K562 (cell line): ENCODE measurements around the gene GPC2. TPM values are rescaled to one million over a fixed set of nuclear protein-coding genes. Genes with fewer than 3 reads are reported as not detected.

Experiments used
- ATF1 ChIP-seq, 2 experiments: fragments of 450-650 bp in 1 of 2; IDR thresholded peaks; 2 replicates each; pipeline ENCODE4 v1.6.1; 2016; ENCODE audit warnings: missing compliant biosample characterization in 1 of 2, missing genetic modification characterization in 1 of 2
- ZNF696 ChIP-seq: fragments of 250-450 bp; sonication (Bioruptor Pico); conservative IDR thresholded peaks from 2 replicates; pipeline ENCODE4 v1.4.0; 2020; ENCODE audit warnings: mild to moderate bottlenecking, moderate library complexity
- polyA plus RNA-seq, 8 experiments: library from polyadenylated mRNA; depleted of rRNA in 4 of 8; stranded (reverse) in 5 of 8; unstranded in 3 of 8; fragments of >200 nt; fragmentation: Nextera tagmentation in 2 of 8; fragmentation: Illumina TruSeq in 1 of 8; extraction: Ambion mirVana in 2 of 8; extraction: Trizol in 1 of 8; gene quantifications; 2 replicates each; pipeline versions ENCODE4 v1.2.1 to v1.2.3, GENCODE V29; 2011 to 2014; ENCODE audit warnings: inconsistent platforms in 1 of 8, missing spikeins in 1 of 8
- total RNA-seq, 7 experiments: library from RNA; depleted of rRNA in 6 of 7; stranded (reverse); fragments of >200 nt in 6 of 7; fragmentation: Illumina TruSeq in 2 of 7; extraction: Trizol in 2 of 7; gene quantifications; 2 replicates each; pipeline versions ENCODE4 v1.2.1 to v1.2.3, GENCODE V29; 2011 to 2021; ENCODE audit warnings: low replicate concordance in 1 of 7
- TF ChIP-seq, protein P1 (sequence below): fragments of 200-800 bp; sonication (Bioruptor generic); IDR thresholded peaks from 2 replicates; pipeline ENCODE4 v1.6.1; 2016; ENCODE audit warnings: missing genetic modification characterization, missing compliant biosample characterization
- TF ChIP-seq, protein P2 (sequence below): sonication (generic); formaldehyde crosslinking; IDR thresholded peaks from 2 replicates; pipeline ENCODE4 v1.8.0; 2022; ENCODE audit warnings: mild to moderate bottlenecking, missing genetic modification reagents
- TF ChIP-seq, protein P3 (sequence below): fragments of 250-450 bp; sonication (Bioruptor Pico); IDR thresholded peaks from 2 replicates; pipeline ENCODE4 v1.4.0; 2020; ENCODE audit warnings: mild to moderate bottlenecking, moderate library complexity

The GPC2 gene
- total and polyA plus RNA-seq, 9 of the 15 experiments (the other 6 are each of a cell fraction or from before 2014, with no cell fraction given): 0.06 to 7.7 (median 1.4) TPM; not detected in 1

DNA sequence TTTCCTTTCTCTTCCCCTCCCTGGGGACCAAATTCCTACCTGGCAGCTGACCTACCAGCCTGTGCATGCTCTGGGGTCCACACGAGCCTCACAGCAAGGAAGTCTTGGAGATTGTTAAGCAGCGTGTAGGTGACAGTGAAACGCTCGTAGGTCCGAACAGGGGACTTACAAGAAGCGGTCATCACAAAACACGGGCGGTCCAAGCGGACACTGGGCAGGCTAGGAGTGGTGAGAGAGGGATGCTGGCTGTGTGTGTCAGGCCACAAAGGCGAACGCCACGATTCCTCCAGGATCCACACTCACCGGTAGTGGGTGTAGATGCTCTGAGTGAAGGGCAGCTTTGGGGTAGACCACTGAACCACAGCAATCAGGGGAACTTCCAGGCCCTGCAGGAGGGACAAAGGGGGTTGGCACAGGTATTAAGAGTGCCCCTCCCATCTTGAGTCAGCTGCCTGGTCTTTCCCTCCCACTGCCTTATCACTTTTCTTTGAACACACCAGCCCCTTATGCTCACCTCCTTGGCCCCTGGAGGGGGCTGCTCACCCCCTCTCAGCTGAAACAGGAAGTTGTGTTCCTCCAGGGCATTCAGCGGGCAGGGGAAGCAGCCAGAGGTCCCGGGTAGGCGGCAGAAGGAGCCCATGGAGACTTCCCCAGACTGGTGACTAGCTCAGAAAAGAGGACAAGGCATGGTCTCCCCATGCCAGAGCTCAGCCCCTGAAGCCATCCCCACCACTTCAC, 20.7 kb downstream of the GPC2 start (continued):
- TF ChIP-seq, protein P1, sequence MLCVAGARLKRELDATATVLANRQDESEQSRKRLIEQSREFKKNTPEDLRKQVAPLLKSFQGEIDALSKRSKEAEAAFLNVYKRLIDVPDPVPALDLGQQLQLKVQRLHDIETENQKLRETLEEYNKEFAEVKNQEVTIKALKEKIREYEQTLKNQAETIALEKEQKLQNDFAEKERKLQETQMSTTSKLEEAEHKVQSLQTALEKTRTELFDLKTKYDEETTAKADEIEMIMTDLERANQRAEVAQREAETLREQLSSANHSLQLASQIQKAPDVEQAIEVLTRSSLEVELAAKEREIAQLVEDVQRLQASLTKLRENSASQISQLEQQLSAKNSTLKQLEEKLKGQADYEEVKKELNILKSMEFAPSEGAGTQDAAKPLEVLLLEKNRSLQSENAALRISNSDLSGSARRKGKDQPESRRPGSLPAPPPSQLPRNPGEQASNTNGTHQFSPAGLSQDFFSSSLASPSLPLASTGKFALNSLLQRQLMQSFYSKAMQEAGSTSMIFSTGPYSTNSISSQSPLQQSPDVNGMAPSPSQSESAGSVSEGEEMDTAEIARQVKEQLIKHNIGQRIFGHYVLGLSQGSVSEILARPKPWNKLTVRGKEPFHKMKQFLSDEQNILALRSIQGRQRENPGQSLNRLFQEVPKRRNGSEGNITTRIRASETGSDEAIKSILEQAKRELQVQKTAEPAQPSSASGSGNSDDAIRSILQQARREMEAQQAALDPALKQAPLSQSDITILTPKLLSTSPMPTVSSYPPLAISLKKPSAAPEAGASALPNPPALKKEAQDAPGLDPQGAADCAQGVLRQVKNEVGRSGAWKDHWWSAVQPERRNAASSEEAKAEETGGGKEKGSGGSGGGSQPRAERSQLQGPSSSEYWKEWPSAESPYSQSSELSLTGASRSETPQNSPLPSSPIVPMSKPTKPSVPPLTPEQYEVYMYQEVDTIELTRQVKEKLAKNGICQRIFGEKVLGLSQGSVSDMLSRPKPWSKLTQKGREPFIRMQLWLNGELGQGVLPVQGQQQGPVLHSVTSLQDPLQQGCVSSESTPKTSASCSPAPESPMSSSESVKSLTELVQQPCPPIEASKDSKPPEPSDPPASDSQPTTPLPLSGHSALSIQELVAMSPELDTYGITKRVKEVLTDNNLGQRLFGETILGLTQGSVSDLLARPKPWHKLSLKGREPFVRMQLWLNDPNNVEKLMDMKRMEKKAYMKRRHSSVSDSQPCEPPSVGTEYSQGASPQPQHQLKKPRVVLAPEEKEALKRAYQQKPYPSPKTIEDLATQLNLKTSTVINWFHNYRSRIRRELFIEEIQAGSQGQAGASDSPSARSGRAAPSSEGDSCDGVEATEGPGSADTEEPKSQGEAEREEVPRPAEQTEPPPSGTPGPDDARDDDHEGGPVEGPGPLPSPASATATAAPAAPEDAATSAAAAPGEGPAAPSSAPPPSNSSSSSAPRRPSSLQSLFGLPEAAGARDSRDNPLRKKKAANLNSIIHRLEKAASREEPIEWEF (CRISPR knock-in tag): no peak
- TF ChIP-seq ATF1 (CRISPR knock-in tag; IDR thresholded peaks at IDR 0.05) (no peak), ATF1 (tag; IDR thresholded peaks at IDR 0.05) (no peak), ZNF696 (CRISPR knock-in tag) (no peak)
- TF ChIP-seq, protein P2, sequence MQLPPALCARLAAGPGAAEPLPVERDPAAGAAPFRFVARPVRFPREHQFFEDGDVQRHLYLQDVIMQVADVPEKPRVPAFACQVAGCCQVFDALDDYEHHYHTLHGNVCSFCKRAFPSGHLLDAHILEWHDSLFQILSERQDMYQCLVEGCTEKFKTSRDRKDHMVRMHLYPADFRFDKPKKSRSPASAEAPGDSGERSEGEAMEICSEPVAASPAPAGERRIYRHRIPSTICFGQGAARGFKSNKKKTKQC (CRISPR knock-in tag): no peak
- TF ChIP-seq, protein P3, sequence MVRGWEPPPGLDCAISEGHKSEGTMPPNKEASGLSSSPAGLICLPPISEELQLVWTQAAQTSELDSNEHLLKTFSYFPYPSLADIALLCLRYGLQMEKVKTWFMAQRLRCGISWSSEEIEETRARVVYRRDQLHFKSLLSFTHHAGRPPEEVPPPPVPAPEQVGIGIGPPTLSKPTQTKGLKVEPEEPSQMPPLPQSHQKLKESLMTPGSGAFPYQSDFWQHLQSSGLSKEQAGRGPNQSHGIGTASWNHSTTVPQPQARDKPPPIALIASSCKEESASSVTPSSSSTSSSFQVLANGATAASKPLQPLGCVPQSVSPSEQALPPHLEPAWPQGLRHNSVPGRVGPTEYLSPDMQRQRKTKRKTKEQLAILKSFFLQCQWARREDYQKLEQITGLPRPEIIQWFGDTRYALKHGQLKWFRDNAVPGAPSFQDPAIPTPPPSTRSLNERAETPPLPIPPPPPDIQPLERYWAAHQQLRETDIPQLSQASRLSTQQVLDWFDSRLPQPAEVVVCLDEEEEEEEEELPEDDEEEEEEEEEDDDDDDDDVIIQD: no peak
- TF ChIP-seq, all 486 proteins: peak for 16
